HepG2 (cell line): Measurements from ENCODE around the gene GNG12. TPM values are rescaled to one million over a fixed set of nuclear protein-coding genes. Genes with fewer than 3 reads are reported as not detected.

ENCODE experiments used
- ATF7 ChIP-seq, 2 experiments: fragments of 450-650 bp in 1 of 2; sonication (generic) in 1 of 2; formaldehyde crosslinking in 1 of 2; IDR thresholded peaks; 2 replicates each; pipeline versions ENCODE4 v1.4.0 to v1.6.1; 2016 to 2020; ENCODE audit warnings: antibody characterized with exemption in 1 of 2, mild to moderate bottlenecking in 1 of 2, missing genetic modification reagents in 1 of 2
- DMAP1 ChIP-seq: IDR thresholded peaks from 2 replicates; pipeline ENCODE4 v1.6.1; 2016
- ELF1 ChIP-seq: sonication (generic); formaldehyde crosslinking; IDR thresholded peaks from 2 replicates; pipeline ENCODE4 v1.4.0; 2020; ENCODE audit warnings: missing genetic modification reagents
- FOXP4 ChIP-seq: sonication (generic); formaldehyde crosslinking; IDR thresholded peaks from 2 replicates; pipeline ENCODE4 v1.4.0; 2020; ENCODE audit warnings: missing genetic modification reagents
- GATAD2A ChIP-seq: IDR thresholded peaks from 2 replicates; pipeline ENCODE4 v1.6.1; 2016
- JDP2 ChIP-seq: sonication (generic); formaldehyde crosslinking; IDR thresholded peaks from 2 replicates; pipeline ENCODE4 v1.8.1; 2022; ENCODE audit warnings: missing genetic modification reagents, borderline replicate concordance
- KAT7 ChIP-seq: IDR thresholded peaks from 2 replicates; pipeline ENCODE4 v1.6.1; 2018; ENCODE audit warnings: borderline replicate concordance, missing compliant biosample characterization
- KDM5B ChIP-seq: sonication (generic); formaldehyde crosslinking; IDR thresholded peaks from 2 replicates; pipeline ENCODE4 v1.4.0; 2020; ENCODE audit warnings: missing genetic modification reagents, mild to moderate bottlenecking, borderline replicate concordance
- MIER2 ChIP-seq: IDR thresholded peaks from 2 replicates; pipeline ENCODE4 v1.6.1; 2016; ENCODE audit warnings: missing biosample characterization, missing genetic modification reagents
- RNF2 ChIP-seq: fragments of 450-650 bp; conservative IDR thresholded peaks from 2 replicates; pipeline ENCODE4 v1.6.1; 2016; ENCODE audit warnings: low read depth
- SMARCC2 ChIP-seq: fragments of 450-650 bp; IDR thresholded peaks from 2 replicates; pipeline ENCODE4 v1.6.1; 2017; ENCODE audit warnings: antibody characterized with exemption, mild to moderate bottlenecking
- SOX5 ChIP-seq: IDR thresholded peaks from 2 replicates; pipeline ENCODE4 v1.6.1; 2016; ENCODE audit warnings: borderline replicate concordance
- STAT5B ChIP-seq: sonication (generic); formaldehyde crosslinking; IDR thresholded peaks from 2 replicates; pipeline ENCODE4 v1.4.0; 2020; ENCODE audit warnings: missing genetic modification reagents
- ZBTB46 ChIP-seq: sonication (generic); formaldehyde crosslinking; IDR thresholded peaks from 2 replicates; pipeline ENCODE4 v1.4.0; 2020; ENCODE audit warnings: mild to moderate bottlenecking, missing genetic modification reagents, borderline replicate concordance
- ZBTB49 ChIP-seq: sonication (generic); formaldehyde crosslinking; IDR thresholded peaks from 2 replicates; pipeline ENCODE4 v1.4.0; 2020; ENCODE audit warnings: missing genetic modification reagents, borderline replicate concordance
- ZFX ChIP-seq: sonication (generic); formaldehyde crosslinking; IDR thresholded peaks from 2 replicates; pipeline ENCODE4 v1.4.0; 2020; ENCODE audit warnings: mild to moderate bottlenecking, low read depth, missing genetic modification reagents, moderate library complexity
- ZFY ChIP-seq: sonication (generic); formaldehyde crosslinking; IDR thresholded peaks from 2 replicates; pipeline ENCODE4 v1.4.0; 2020; ENCODE audit warnings: missing genetic modification reagents
- ZKSCAN8 ChIP-seq: IDR thresholded peaks from 2 replicates; pipeline ENCODE4 v1.6.1; 2016; ENCODE audit warnings: borderline replicate concordance, missing genetic modification reagents, missing compliant biosample characterization
- ZMYM4 ChIP-seq: sonication (generic); formaldehyde crosslinking; IDR thresholded peaks from 2 replicates; pipeline ENCODE4 v1.8.1; 2023; ENCODE audit warnings: mild to moderate bottlenecking, missing genetic modification reagents
- ZNF224 ChIP-seq: sonication (generic); formaldehyde crosslinking; IDR thresholded peaks from 2 replicates; pipeline ENCODE4 v1.5.0; 2020; ENCODE audit warnings: mild to moderate bottlenecking, missing genetic modification reagents
- ZNF350 ChIP-seq: sonication (generic); formaldehyde crosslinking; IDR thresholded peaks from 2 replicates; pipeline ENCODE4 v1.4.0; 2020; ENCODE audit warnings: mild to moderate bottlenecking, low read depth, missing genetic modification reagents, borderline replicate concordance
- ZNF501 ChIP-seq: sonication (generic); formaldehyde crosslinking; IDR thresholded peaks from 2 replicates; pipeline ENCODE4 v1.5.1; 2020; ENCODE audit warnings: mild to moderate bottlenecking, moderate library complexity, missing genetic modification reagents
- ZNF672 ChIP-seq: sonication (generic); formaldehyde crosslinking; IDR thresholded peaks from 2 replicates; pipeline ENCODE4 v1.8.1; 2022; ENCODE audit warnings: missing genetic modification reagents
- ZNF766 ChIP-seq: sonication (generic); formaldehyde crosslinking; IDR thresholded peaks from 2 replicates; pipeline ENCODE4 v1.5.0; 2020; ENCODE audit warnings: missing genetic modification reagents, borderline replicate concordance
- ZNF850 ChIP-seq: sonication (generic); formaldehyde crosslinking; conservative IDR thresholded peaks from 2 replicates; pipeline ENCODE4 v1.9.0; 2021; ENCODE audit warnings: mild to moderate bottlenecking, missing genetic modification reagents
- ZSCAN30 ChIP-seq: sonication (generic); formaldehyde crosslinking; IDR thresholded peaks from 2 replicates; pipeline ENCODE4 v1.5.0; 2020; ENCODE audit warnings: mild to moderate bottlenecking, missing genetic modification reagents
- polyA plus RNA-seq, 8 experiments: library from polyadenylated mRNA; depleted of rRNA in 3 of 8; stranded (reverse) in 7 of 8; unstranded in 1 of 8; fragments of >200 nt; fragmentation: Illumina TruSeq in 4 of 8; extraction: Trizol in 4 of 8; gene quantifications; 2 replicates each; pipeline versions ENCODE4 v1.2.1 to v1.2.3, GENCODE V29; 2011 to 2016; ENCODE audit warnings: low read depth in 4 of 8, missing spikeins in 1 of 8, mixed read lengths in 1 of 8; ENCODE audit not compliant: insufficient read depth in 1 of 8
- total RNA-seq, 5 experiments: library from RNA; depleted of rRNA; stranded (reverse); fragments of >200 nt; fragmentation: Illumina TruSeq; extraction: Trizol; gene quantifications; 2 replicates each; pipeline ENCODE4 v1.2.3, GENCODE V29; 2016; ENCODE audit warnings: low read depth in 1 of 5

GNG12 gene
- total and polyA plus RNA-seq, 2 of the 13 experiments (the other 11 are each of a cell fraction or from before 2014, with no cell fraction given): 0.11 TPM

- TF ChIP-seq ZNF766 (CRISPR knock-in tag) (no peak), ZFY (CRISPR knock-in tag) (peak; percentile 36; the same call in 1 of the 2 replicates), ZBTB49 (CRISPR knock-in tag) (no peak), ZSCAN30 (CRISPR knock-in tag) (no peak), ZNF672 (no peak), ZKSCAN8 (CRISPR knock-in tag) (no peak), FOXP4 (CRISPR knock-in tag) (peak; percentile 72), ZBTB46 (CRISPR knock-in tag) (no peak), KDM5B (CRISPR knock-in tag) (0 out of 2 replicates have a peak, but pooled peaks have one; percentile 33), ZNF224 (no peak), STAT5B (CRISPR knock-in tag) (no peak), ZNF850 (CRISPR knock-in tag) (no peak), MIER2 (CRISPR knock-in tag) (no peak), JDP2 (CRISPR knock-in tag) (no peak), GATAD2A (CRISPR knock-in tag) (peak; percentile 56), ZNF501 (CRISPR knock-in tag) (peak; percentile 73), DMAP1 (0 out of 2 replicates have a peak, but pooled peaks have one; percentile 16), KAT7 (CRISPR knock-in tag) (peak; percentile 72), SOX5 (CRISPR knock-in tag) (0 out of 2 replicates have a peak, but pooled peaks have one; percentile 12), RNF2 (0 out of 2 replicates have a peak, but pooled peaks have one; percentile 43), ELF1 (peak; percentile 58; the same call in 1 of the 2 replicates), ZFX (peak; percentile 65; the same call in 1 of the 2 replicates), ATF7 (IDR thresholded peaks at IDR 0.05) (no peak), ATF7 (CRISPR knock-in tag; IDR thresholded peaks at IDR 0.05) (no peak), SMARCC2 (no peak), ZNF350 (CRISPR knock-in tag) (peak; percentile 27; the same call in 1 of the 2 replicates), ZMYM4 (CRISPR knock-in tag) (0 out of 2 replicates have a peak, but pooled peaks have one; percentile 12)
Observed at GRCh38 chr1:67735806-67736627, 97.2 kb downstream of the GNG12 start (continued).
